Measurements from ENCODE around the gene TJP1.

The TJP1 gene

DNA sequence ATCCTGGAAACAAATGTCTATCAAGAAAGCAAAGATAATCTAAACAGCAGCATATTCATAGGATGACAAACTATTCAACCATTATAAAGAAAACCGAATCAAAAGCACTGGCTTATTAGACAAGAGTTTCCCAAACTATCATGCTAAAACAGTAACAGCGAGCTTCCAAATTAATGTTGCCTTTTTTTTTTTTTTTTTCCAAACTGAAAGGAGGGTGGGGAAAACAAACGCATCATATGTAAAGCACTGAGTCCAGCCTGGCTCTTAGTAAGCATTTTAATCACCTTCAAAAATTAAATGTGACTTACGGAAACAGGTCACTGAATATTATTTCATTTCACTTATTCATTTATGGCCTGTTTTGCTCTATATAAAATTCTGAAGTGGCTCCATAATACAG, 2.3 kb downstream of the TJP1 start:
- TF ChIP-seq ISL1 (CRISPR knock-in tag; IDR thresholded peaks at IDR 0.05) (no peak), RARB (CRISPR knock-in tag; IDR thresholded peaks at IDR 0.05) (no peak), ZFP3 (CRISPR knock-in tag; IDR thresholded peaks at IDR 0.05) (no peak), ZNF8 (CRISPR knock-in tag; IDR thresholded peaks at IDR 0.05) (no peak), ZFP30 (CRISPR knock-in tag; IDR thresholded peaks at IDR 0.05) (no peak), ZNF565 (CRISPR knock-in tag; conservative IDR thresholded peaks at IDR 0.05; ENCODE audit: low read depth) (no peak), PPARA (CRISPR knock-in tag; IDR thresholded peaks at IDR 0.05; ENCODE audit: borderline replicate concordance) (no peak), ARNTL (CRISPR knock-in tag; IDR thresholded peaks at IDR 0.05; ENCODE audit: borderline replicate concordance, low read depth) (no peak), ESRRG (CRISPR knock-in tag; IDR thresholded peaks at IDR 0.05) (no peak), TOX (CRISPR knock-in tag; IDR thresholded peaks at IDR 0.05; ENCODE audit: borderline replicate concordance) (no peak), ZNF70 (CRISPR knock-in tag; IDR thresholded peaks at IDR 0.05) (no peak)
- TF ChIP-seq, protein P1, sequence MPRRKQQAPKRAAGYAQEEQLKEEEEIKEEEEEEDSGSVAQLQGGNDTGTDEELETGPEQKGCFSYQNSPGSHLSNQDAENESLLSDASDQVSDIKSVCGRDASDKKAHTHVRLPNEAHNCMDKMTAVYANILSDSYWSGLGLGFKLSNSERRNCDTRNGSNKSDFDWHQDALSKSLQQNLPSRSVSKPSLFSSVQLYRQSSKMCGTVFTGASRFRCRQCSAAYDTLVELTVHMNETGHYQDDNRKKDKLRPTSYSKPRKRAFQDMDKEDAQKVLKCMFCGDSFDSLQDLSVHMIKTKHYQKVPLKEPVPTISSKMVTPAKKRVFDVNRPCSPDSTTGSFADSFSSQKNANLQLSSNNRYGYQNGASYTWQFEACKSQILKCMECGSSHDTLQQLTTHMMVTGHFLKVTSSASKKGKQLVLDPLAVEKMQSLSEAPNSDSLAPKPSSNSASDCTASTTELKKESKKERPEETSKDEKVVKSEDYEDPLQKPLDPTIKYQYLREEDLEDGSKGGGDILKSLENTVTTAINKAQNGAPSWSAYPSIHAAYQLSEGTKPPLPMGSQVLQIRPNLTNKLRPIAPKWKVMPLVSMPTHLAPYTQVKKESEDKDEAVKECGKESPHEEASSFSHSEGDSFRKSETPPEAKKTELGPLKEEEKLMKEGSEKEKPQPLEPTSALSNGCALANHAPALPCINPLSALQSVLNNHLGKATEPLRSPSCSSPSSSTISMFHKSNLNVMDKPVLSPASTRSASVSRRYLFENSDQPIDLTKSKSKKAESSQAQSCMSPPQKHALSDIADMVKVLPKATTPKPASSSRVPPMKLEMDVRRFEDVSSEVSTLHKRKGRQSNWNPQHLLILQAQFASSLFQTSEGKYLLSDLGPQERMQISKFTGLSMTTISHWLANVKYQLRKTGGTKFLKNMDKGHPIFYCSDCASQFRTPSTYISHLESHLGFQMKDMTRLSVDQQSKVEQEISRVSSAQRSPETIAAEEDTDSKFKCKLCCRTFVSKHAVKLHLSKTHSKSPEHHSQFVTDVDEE (CRISPR knock-in tag; IDR thresholded peaks at IDR 0.05), result no peak
- TF ChIP-seq, protein P2, sequence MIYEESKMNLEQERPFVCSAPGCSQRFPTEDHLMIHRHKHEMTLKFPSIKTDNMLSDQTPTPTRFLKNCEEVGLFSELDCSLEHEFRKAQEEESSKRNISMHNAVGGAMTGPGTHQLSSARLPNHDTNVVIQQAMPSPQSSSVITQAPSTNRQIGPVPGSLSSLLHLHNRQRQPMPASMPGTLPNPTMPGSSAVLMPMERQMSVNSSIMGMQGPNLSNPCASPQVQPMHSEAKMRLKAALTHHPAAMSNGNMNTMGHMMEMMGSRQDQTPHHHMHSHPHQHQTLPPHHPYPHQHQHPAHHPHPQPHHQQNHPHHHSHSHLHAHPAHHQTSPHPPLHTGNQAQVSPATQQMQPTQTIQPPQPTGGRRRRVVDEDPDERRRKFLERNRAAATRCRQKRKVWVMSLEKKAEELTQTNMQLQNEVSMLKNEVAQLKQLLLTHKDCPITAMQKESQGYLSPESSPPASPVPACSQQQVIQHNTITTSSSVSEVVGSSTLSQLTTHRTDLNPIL (CRISPR knock-in tag; IDR thresholded peaks at IDR 0.05; ENCODE audit: low read depth), result no peak
- TF ChIP-seq, protein P3, sequence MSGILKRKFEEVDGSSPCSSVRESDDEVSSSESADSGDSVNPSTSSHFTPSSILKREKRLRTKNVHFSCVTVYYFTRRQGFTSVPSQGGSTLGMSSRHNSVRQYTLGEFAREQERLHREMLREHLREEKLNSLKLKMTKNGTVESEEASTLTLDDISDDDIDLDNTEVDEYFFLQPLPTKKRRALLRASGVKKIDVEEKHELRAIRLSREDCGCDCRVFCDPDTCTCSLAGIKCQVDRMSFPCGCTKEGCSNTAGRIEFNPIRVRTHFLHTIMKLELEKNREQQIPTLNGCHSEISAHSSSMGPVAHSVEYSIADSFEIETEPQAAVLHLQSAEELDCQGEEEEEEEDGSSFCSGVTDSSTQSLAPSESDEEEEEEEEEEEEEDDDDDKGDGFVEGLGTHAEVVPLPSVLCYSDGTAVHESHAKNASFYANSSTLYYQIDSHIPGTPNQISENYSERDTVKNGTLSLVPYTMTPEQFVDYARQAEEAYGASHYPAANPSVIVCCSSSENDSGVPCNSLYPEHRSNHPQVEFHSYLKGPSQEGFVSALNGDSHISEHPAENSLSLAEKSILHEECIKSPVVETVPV (CRISPR knock-in tag; IDR thresholded peaks at IDR 0.05), result no peak
- TF ChIP-seq, protein P4, sequence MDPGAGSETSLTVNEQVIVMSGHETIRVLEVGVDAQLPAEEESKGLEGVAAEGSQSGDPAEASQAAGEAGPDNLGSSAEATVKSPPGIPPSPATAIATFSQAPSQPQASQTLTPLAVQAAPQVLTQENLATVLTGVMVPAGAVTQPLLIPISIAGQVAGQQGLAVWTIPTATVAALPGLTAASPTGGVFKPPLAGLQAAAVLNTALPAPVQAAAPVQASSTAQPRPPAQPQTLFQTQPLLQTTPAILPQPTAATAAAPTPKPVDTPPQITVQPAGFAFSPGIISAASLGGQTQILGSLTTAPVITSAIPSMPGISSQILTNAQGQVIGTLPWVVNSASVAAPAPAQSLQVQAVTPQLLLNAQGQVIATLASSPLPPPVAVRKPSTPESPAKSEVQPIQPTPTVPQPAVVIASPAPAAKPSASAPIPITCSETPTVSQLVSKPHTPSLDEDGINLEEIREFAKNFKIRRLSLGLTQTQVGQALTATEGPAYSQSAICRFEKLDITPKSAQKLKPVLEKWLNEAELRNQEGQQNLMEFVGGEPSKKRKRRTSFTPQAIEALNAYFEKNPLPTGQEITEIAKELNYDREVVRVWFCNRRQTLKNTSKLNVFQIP (CRISPR knock-in tag; IDR thresholded peaks at IDR 0.05; ENCODE audit: borderline replicate concordance, low read depth), result no peak
- ATAC-seq, result no peak

DNA sequence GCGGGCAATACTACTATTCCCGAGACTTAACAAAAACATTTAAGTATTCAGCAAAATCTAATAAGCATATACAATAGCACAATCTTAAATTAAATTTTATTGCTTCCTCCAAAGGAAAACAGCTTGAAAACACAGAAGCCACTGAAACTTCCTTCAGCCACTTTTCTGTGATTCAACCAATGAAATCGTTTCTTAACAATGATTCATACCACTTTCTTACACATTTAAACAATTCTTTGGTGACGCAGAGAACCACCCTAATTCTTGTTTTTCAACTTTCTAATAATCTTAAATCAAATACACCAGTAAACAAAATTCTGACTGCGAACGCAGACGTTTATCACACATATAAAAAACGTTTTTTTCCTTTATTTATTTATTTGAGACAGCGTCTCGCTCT, 4.1 kb downstream of the TJP1 start:
- TF ChIP-seq ZNF565 (CRISPR knock-in tag; conservative IDR thresholded peaks at IDR 0.05; ENCODE audit: low read depth) (no peak), TCF4 (CRISPR knock-in tag; IDR thresholded peaks at IDR 0.05; ENCODE audit: borderline replicate concordance) (no peak), PPARA (CRISPR knock-in tag; IDR thresholded peaks at IDR 0.05; ENCODE audit: borderline replicate concordance) (no peak), GLIS3 (CRISPR knock-in tag; IDR thresholded peaks at IDR 0.05) (no peak), BACH2 (CRISPR knock-in tag; IDR thresholded peaks at IDR 0.05; ENCODE audit: borderline replicate concordance) (no peak), SNAI2 (CRISPR knock-in tag; IDR thresholded peaks at IDR 0.05) (no peak), ZFP3 (CRISPR knock-in tag; IDR thresholded peaks at IDR 0.05) (no peak), ESRRG (CRISPR knock-in tag; IDR thresholded peaks at IDR 0.05) (no peak), ZNF8 (CRISPR knock-in tag; IDR thresholded peaks at IDR 0.05) (no peak), ZNF70 (CRISPR knock-in tag; IDR thresholded peaks at IDR 0.05) (no peak), OSR1 (CRISPR knock-in tag; IDR thresholded peaks at IDR 0.05) (no peak), TOX (CRISPR knock-in tag; IDR thresholded peaks at IDR 0.05; ENCODE audit: borderline replicate concordance) (no peak), ARNTL (CRISPR knock-in tag; IDR thresholded peaks at IDR 0.05; ENCODE audit: borderline replicate concordance, low read depth) (no peak), ISL1 (CRISPR knock-in tag; IDR thresholded peaks at IDR 0.05) (no peak), RARB (CRISPR knock-in tag; IDR thresholded peaks at IDR 0.05) (no peak), ZC3H10 (CRISPR knock-in tag; IDR thresholded peaks at IDR 0.05) (no peak), ZFP30 (CRISPR knock-in tag; IDR thresholded peaks at IDR 0.05) (no peak)
- TF ChIP-seq, protein P5, sequence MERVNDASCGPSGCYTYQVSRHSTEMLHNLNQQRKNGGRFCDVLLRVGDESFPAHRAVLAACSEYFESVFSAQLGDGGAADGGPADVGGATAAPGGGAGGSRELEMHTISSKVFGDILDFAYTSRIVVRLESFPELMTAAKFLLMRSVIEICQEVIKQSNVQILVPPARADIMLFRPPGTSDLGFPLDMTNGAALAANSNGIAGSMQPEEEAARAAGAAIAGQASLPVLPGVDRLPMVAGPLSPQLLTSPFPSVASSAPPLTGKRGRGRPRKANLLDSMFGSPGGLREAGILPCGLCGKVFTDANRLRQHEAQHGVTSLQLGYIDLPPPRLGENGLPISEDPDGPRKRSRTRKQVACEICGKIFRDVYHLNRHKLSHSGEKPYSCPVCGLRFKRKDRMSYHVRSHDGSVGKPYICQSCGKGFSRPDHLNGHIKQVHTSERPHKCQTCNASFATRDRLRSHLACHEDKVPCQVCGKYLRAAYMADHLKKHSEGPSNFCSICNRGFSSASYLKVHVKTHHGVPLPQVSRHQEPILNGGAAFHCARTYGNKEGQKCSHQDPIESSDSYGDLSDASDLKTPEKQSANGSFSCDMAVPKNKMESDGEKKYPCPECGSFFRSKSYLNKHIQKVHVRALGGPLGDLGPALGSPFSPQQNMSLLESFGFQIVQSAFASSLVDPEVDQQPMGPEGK (CRISPR knock-in tag; IDR thresholded peaks at IDR 0.05; ENCODE audit: borderline replicate concordance), result no peak
- TF ChIP-seq, protein P2 (CRISPR knock-in tag; IDR thresholded peaks at IDR 0.05; ENCODE audit: low read depth), result no peak
- TF ChIP-seq, protein P1 (CRISPR knock-in tag; IDR thresholded peaks at IDR 0.05), result no peak
- no peak for ATAC-seq
